Astrocyte of the hippocampus (primary cell): ENCODE measurements around the gene TOMM40L.
"Not testable (repeated sequence)": the region's sequence is repeated elsewhere in the genome, so short reads cannot be mapped to it uniquely, and the experiment has no call there.

Experiments
- DNase-seq: peaks from one replicate; pipeline ENCODE4 v3.0.0; 2011; ENCODE audit warnings: low read depth, low spot score

The TOMM40L gene

DNA sequence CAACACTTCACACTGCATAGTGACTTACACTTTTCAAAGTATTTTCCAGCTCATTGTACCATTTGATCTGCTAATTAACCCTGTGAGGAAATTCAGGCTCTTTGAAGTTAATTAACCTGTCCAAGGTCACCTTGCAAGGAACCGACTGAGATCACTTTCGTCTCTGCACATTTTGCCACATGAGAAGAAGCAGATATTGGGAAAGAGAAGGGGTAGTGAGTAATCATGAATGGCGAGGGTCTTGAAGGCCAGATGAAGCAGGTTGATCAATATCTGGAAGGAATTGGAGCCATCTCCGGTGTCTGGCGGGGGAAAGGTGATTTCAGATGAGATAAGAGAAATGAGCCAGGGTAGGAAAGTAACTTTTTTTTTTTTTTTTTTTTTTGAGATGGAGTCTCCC, 5.9 kb upstream of the TOMM40L start:
- no peak for DNase-seq

DNA sequence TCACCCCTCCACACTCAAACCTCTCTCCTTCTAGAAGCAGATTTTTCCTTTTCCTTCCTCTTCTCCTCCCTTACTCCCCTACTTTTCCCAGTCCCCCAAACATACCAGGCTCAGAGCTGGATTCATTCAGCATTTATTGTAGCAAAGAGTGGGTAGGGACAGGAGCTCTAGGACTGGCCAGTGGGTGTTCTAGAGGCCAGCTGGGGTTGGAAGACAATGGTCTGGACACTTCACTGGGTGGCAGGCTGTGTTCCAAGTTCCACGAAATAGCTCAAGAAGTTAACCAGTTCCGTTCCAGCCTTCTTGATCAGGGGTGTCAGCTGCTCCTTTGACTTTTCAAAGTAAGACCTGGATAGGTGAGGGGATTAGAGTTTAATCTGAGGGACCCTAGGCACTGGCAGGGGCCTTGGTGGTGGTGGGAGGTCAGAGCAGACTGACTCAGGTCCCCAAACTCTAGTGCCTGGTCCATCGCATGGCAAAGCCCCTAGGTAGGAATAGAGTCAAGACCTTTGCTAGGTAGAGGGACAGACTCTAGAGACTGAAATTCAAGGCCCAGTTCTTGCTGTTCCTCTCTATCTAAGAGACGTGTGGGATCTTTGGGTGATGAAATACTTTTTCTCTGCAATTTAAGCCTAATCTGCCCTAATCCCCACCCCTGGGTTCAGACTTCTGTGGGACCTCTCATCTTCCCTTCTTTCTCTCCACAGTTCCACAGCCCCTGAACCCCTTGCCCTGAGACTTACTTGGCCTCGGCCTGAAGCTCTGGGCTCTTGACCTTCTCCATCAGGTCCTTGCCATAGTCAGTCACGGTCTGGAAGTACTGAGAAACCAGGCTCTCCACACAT, 3.5 kb upstream of the TOMM40L start:
- DNase-seq, result no peak

DNA sequence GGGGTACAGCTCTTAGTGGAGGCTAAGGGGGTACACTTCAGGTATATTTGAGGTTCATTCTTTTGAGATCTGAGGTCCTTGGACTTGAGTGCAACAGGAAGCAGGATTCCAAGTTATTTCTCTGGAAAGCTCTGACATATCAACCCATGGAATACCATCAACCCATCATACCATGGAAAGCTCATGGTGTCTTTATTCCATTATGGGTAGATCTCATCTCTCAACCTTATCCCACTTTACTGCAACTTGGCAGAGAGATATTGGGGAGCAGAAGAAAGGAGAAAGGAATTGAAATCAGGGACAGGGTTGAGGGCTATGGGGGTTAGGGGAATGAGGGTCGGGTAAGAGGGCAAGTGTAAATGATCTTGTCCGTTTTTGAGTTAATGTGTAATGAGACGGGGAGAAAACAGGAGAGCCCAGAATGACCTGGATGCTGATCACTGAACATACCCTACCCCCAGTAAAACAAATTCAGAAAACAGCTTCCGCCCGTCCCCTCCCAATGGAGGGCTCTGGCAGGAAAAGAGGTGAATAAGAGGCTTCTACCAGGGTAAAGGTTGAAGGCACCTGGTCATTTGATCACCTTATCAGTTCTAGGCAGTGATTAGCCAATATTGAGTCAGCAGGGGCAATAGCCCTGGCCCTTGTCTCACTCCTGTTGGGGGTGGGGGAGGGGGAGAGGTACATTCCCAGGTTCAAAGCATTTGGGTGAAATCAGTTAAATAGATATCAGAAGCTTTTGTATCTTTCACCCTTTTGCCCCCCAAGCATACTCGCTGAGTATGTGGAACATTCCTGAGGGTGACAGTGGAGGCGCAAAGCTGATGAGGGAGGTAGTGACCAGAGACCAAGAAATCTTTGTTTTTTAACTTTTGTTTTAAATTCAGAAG, 1.8 kb upstream of the TOMM40L start:
- DNase-seq, result no peak

GRCh38 chr1:161224695-161225087, 1.2 kb upstream of the TOMM40L start:
- DNase-seq, result not testable (repeated sequence)

- DNase-seq, result no peak
These were observed 704 bp upstream of the TOMM40L start for GRCh38 chr1:161225178-161225533.

DNA sequence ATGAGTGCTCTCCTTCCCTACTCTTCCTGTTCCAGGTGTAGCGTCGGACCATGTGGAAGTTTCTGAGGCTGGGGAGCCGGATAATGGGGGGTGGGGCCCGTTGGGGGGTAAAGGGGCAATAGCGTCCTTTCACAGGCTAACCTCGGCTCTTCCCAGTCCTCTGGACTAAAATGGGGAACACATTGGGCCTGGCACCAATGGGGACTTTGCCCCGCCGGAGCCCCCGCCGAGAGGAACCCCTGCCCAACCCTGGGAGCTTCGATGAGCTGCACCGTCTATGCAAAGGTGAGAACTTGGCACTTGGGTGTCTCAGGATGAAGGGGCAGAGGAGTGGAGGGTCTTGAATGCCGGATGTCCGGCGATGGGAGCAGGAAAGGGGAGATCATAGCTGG, 456 bp downstream of the TOMM40L start:
- DNase-seq, result no peak

DNA sequence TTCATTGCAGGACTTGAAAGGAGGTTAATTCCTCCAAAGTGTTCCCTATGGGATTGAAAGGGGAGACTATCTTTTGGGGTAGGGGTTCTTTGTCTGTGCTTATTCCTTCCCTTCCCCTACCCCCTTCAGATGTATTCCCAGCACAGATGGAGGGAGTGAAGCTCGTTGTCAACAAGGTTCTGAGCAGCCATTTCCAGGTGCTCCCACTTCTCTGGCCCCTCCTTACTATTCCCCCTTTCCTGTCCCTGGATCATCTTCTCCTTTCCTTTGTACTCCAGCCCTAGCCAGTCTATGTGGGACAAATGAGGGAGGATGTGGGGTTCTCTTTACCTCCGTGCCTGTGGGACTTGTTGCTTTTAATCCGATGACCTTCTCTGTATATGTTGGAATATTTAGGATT, 899 bp downstream of the TOMM40L start:
- DNase-seq, result no peak

DNA sequence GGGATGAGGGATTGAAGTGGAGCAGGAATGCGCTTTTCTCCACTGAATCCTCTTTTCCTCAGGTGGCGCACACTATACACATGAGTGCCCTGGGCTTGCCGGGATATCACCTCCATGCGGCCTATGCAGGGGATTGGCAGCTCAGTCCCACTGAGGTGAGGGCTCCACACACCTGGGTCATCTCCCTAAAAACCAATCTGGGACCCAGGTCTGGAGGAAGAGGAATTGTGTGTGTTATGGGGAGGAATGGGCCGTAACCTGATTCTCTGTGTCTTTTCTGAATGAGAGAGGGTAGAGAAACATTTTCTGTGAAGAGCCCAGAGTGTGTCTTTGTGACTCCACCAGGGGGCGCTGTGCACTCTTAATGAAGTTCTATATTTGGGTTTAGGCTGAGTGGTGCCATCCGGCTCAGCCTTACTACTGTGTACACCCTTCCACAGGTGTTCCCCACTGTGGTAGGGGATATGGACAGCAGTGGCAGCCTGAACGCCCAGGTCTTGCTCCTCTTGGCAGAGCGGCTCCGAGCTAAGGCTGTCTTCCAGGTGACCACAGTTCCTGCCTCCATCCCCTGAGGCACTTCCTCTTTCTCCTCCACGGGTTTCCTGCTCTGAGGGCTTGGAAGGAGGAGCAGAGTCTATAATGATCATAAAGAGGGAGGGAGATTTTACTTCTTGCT, 1.5 kb downstream of the TOMM40L start:
- peak; percentile 82 for DNase-seq

DNA sequence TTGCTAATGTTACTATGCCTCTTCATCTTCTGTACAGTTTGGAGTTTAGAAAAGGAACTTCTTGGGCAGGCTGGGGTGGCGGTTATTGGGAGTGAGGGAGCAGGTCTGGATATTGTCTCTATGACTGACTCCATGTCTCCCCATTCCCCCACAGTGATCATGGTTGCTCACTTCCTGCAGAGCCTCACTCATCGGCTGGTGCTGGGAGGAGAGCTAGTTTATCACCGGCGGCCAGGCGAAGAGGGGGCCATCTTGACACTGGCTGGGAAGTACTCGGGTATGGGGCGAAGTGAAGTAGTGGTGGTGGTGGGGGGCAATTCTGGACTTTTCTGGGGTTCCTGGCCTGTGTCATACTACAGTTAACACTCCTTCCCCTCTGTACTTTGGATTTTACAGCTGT, 2.2 kb downstream of the TOMM40L start:
- DNase-seq, result no peak

DNA sequence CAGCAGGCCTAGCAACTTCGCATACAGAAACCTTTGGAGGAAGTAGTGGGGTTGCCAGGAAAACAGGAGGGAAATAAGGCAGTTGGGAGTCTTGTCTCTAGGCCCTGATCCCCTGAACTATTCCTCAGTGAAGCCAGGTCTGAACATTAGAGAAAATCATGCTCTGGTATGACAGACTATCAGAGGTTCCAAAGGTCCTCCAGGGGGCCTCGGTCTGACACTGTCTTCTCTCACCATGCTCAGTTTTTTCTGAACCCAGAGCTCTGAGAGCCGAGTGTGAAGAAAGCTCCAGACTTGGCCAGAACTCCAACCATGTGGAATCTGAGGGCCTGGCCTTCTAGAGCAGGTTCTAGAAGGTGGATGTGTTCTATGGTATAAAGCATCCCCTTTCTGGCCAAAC, 4.0 kb downstream of the TOMM40L start:
- no peak for DNase-seq

DNA sequence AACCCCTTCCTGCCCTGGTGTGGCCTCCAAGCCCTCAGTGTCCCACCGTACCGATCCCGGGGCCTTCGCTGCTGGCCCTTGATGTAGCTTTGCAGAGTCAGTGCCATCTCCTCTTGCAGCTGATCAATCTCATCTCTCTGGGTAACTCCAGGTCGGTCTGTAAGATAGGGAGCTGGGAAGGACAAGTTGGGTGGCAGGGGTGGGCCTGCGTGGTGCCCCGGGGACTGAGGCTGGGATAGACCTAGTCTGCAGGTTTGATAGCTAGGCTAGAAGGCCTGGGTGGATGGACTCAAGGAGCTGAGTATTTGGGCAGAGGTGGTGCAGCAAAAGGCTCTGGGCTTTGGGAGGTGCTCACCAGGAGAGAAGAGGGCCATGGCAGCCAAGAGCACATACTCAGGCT, 4.9 kb downstream of the TOMM40L start:
- no peak for DNase-seq

GRCh38 chr1:161233102-161233501, 7.2 kb downstream of the TOMM40L start:
- DNase-seq, result no peak

- DNase-seq, result no peak
These were observed 10.3 kb downstream of the TOMM40L start for GRCh38 chr1:161235957-161236775.

DNA sequence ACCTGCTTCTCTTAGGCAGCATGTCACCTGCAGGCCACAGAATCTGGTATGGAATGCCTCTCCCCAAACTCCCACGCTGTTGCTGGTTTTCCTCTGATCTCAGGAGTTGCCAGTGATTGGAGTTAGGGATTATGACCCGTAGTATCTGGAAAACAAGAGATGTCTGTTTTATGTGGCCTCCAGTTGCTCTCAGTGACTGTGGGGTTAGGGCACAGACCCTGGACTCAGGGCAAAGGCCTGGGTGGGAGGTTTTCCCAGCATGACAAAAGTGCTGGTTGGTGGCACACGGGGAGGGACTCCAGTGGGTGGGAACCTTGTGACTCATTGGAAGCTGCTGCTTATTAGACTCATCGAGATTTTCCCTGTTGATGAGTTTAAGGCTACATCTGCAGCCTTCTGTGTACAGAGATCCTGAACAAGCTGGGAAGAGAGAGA, 12.2 kb downstream of the TOMM40L start, which contains the start of gene NR1I3:
NR1I3 (minus strand) TSS at position 165 of the 435 bp plus-strand sequence. CDS start 1,638 bp downstream, outside the sequence.
- DNase-seq, result no peak

DNA sequence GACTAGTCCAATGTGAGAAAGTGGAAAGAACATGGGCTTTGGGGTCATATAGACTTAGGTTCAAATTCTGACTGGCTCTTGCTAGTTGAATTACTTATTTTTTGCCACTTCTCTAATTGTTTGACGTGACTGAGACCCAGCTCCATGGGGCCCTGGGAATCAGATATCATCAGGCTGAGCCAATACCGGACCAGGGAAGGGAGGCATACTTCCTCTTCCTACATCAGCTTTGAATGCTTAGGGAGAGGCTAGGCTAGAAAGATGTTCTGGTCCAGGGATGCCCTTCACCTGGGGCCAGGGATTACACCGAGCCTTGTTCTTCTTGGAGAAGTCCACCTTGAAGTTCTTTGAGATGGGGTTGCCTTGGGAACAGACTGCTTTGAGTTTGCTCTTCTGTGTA, 15.8 kb downstream of the TOMM40L start:
- DNase-seq, result no peak

- no peak for DNase-seq
These were observed 16.5 kb downstream of the TOMM40L start for GRCh38 chr1:161242313-161242712.

GRCh38 chr1:161244888-161245287, 19.0 kb downstream of the TOMM40L start:
- no peak for DNase-seq

DNA sequence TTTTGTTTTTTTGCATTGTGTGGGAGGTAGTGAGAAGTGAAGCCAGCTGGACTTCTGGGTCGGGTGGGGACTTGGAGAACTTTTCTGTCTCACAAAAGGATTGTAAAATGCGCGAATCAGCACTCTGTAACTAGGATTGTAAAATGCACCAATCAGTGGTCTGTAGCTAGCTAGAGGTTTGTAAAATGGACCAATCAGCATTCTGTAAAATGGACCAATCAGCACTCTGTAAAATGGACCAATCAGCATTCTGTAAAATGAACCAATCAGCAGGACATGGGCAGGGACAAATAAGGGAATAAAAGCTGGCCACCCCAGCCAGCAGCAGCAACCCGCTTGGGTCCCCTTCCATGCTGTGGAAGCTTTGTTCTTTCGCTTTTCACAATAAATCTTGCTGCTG, 24.2 kb downstream of the TOMM40L start:
- DNase-seq, result not testable (repeated sequence)

- no peak for DNase-seq
These were observed 25.0 kb downstream of the TOMM40L start for GRCh38 chr1:161250829-161251228.

- DNase-seq, result no peak
These were observed 25.7 kb downstream of the TOMM40L start for GRCh38 chr1:161251579-161251978.

DNA sequence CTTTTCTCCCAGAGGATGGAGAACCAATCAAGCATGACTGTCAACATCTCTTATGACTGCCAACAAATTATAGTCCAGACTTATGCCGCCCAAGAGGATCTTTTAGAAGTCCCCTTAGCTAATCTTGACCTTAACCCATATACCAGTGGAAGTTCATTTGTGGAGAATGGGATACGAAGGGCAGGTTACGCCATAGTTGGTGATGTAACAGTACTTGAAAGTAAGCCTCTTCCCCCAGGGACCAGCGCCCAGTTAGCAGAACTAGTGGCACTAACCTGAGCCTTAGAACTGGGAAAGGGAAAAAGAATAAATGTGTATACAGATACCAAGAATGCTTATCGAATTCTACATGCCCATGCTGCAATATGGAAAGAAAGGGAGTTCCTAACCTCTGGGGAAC, 29.4 kb downstream of the TOMM40L start:
- not testable (repeated sequence) for DNase-seq
